Neural progenitor cell (in vitro differentiated cells): Measurements from ENCODE around the gene BEAN1.

Experiments used
- EZH2 ChIP-seq: fragments of 200-600 bp; sonication (generic); IDR thresholded peaks from 2 replicates; pipeline ENCODE4 v1.6.1; 2017; ENCODE audit warnings: antibody characterized with exemption, mild to moderate bottlenecking, moderate library complexity
- EZH2phosphoT487 ChIP-seq: fragments of 200-600 bp; sonication (generic); IDR thresholded peaks from 2 replicates; pipeline ENCODE4 v1.6.1; 2017; ENCODE audit warnings: antibody characterized with exemption
- TF ChIP-seq, protein P1 (sequence below): fragments of 200-600 bp; sonication (generic); IDR thresholded peaks from 2 replicates; pipeline ENCODE4 v1.5.1; 2017; ENCODE audit warnings: antibody characterized with exemption, mild to moderate bottlenecking

DNA sequence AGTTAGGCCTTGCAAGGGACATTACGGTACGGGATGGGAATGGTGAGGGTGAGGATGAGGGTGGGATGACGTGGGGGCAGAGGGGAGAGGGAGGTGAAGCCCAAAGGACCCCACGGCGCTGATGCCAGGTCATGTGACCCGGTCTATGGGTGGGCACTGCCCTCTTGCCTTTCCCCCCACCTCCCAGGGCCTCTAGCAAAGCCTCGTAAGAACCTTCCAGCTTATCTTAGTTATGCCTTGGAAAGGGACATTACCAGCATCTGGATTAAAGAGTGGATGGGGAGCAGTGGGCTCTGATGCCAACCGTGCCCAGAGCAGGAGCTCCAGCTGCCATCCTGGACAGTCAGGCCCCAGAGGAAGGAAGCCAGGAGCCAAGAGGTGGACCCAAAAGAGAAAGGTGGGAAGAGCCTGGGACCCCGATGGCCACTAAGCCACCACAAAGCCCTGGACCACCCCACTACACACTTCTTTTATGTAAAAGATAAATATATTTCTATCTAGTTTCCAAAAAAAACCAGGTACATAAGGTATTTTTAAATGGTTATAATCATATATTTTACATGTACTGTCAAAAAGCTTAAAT, 81.9 kb downstream of the BEAN1 start:
- TF ChIP-seq, protein P1, sequence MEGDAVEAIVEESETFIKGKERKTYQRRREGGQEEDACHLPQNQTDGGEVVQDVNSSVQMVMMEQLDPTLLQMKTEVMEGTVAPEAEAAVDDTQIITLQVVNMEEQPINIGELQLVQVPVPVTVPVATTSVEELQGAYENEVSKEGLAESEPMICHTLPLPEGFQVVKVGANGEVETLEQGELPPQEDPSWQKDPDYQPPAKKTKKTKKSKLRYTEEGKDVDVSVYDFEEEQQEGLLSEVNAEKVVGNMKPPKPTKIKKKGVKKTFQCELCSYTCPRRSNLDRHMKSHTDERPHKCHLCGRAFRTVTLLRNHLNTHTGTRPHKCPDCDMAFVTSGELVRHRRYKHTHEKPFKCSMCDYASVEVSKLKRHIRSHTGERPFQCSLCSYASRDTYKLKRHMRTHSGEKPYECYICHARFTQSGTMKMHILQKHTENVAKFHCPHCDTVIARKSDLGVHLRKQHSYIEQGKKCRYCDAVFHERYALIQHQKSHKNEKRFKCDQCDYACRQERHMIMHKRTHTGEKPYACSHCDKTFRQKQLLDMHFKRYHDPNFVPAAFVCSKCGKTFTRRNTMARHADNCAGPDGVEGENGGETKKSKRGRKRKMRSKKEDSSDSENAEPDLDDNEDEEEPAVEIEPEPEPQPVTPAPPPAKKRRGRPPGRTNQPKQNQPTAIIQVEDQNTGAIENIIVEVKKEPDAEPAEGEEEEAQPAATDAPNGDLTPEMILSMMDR = no peak
- no peak for TF ChIP-seq EZH2
- TF ChIP-seq EZH2phosphoT487 = no peak
